ENCODE data around the gene PDE4D. TPM values are rescaled to one million over a fixed set of nuclear protein-coding genes. Genes with fewer than 3 reads are reported as not detected.

PDE4D gene
- 41.8 to 82.2 TPM (median 71.3 TPM) in 5 replicates for total RNA-seq (2022; extraction: Qiagen RNA extraction)

DNA sequence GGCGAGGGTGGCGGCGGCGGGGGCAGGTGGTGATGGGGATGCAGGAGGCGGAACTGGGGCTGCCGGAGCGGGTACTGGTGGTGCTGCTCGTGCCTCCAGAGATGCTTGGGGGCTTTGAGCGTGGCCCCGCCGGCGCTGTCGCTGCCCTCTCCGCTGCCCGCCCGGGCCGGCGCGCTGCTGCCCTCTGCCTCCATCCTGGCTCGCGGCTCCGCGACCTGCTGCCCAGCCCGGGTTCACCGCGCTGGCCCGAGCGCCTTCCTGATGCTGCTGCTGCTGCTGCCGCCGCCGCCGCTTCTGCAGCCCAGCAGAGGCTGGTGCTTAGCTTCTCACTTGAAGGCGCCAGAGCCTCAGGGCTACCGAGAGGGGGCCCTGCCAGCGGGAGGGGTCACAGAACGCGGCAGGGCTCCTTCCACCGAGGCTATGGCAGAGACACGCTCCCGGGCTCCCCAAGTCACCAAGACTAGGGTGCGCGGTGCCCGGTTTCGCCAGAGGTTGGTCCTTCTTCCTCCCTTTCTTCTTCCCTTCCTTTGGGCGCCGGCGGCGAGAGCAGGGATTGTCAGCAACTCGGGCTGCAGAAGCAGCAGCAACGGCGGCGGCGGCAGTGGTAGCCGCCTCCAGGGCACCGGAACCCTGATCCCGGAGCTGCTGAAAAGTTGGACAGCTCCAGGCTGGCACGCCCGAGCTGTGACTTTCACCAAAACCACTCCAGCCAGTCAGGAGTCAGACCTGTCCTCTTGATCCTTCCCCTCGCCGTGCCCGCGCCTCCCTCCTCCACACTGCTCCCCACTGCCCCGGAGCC is at the start of gene PDE4D:
Gene PDE4D (minus strand): TSS at position 298 of the 799 bp plus-strand sequence.

